Peyer's patch (tissue), 4 donors: Measurements from ENCODE around the gene GMFB.

Source experiments
- CTCF ChIP-seq, 6 experiments: fragments of 450-650 bp in 4 of 6; fragments of 200-600 bp in 2 of 6; sonication (generic) in 1 of 6; IDR thresholded peaks; one replicate each; pipeline ENCODE4 v1.5.1; 2017 to 2019; ENCODE audit warnings: antibody characterized with exemption in 6 of 6, mild to moderate bottlenecking in 3 of 6, moderate library complexity in 1 of 6
- POLR2A ChIP-seq, 2 donors: fragments of 450-650 bp; IDR thresholded peaks; one replicate each; pipeline ENCODE4 v1.5.1; 2017; ENCODE audit warnings: antibody characterized with exemption in 2 of 2, mild to moderate bottlenecking in 2 of 2, moderate library complexity in 2 of 2

- TF ChIP-seq CTCF (IDR thresholded peaks at IDR 0.05), result no peak
- TF ChIP-seq POLR2A (IDR thresholded peaks at IDR 0.05), result no peak
These were observed 60.9 kb downstream of the GMFB start for GRCh38 chr14:54427871-54428270.
